Right lobe of liver (tissue), 6 donors: Measurements from ENCODE around the gene ADISSP. TPM values are rescaled to one million over a fixed set of nuclear protein-coding genes. Genes with fewer than 3 reads are reported as not detected.

Experiments used
- ATAC-seq, 4 donors: fragments of 200-7000 bp; cut with Tn5 transposase; one replicate each; pipeline ENCODE4 v1.9.1; 2020; ENCODE audit warnings: mild to moderate bottlenecking in 4 of 4, moderate library complexity in 4 of 4
- DNase-seq, 3 donors: peaks; one replicate each; pipeline ENCODE4 v3.0.0-alpha.2; 2020
- H3K27ac ChIP-seq, 3 donors: fragments of 200-600 bp; one replicate each; pipeline ENCODE4 v1.8.0; 2022
- H3K27me3 ChIP-seq, 2 donors: fragments of 200-600 bp; one replicate each; pipeline ENCODE4 v1.8.0; 2022
- H3K36me3 ChIP-seq, 4 donors: fragments of 200-600 bp; sonication (generic) in 1 of 4; one replicate each; pipeline versions ENCODE4 v1.5.1 to v1.8.0; 2017 to 2022; ENCODE audit warnings: control low read depth in 1 of 4
- H3K4me1 ChIP-seq, 4 donors: fragments of 200-600 bp; sonication (generic) in 1 of 4; one replicate each; pipeline versions ENCODE4 v1.5.1 to v1.8.0; 2017 to 2022; ENCODE audit warnings: control low read depth in 1 of 4
- H3K4me3 ChIP-seq, 3 donors: fragments of 200-600 bp; one replicate each; pipeline ENCODE4 v1.8.0; 2022
- H3K9me3 ChIP-seq, 4 donors: fragments of 200-600 bp; sonication (generic) in 1 of 4; one replicate each; pipeline versions ENCODE4 v1.5.1 to v1.8.0; 2017 to 2022; ENCODE audit warnings: control low read depth in 1 of 4
- CTCF ChIP-seq, 4 donors: fragments of 200-600 bp in 3 of 4; fragments of 450-650 bp in 1 of 4; IDR thresholded peaks; one replicate each; pipeline versions ENCODE4 v1.5.1 to v1.8.0; 2016 to 2022; ENCODE audit warnings: antibody characterized with exemption in 4 of 4, mild to moderate bottlenecking in 2 of 4
- POLR2A ChIP-seq: fragments of 450-650 bp; IDR thresholded peaks from one replicate; pipeline ENCODE4 v1.6.1; 2017; ENCODE audit warnings: antibody characterized with exemption, mild to moderate bottlenecking
- WGBS: methylation state at CpG from one replicate; pipeline ENCODE4 v1.1.6; 2018; ENCODE audit warnings: low coverage, low lambda C conversion rate; ENCODE audit not compliant: insufficient coverage; ENCODE audit errors: missing lambda C conversion rate; 5-methylcytosine and 5-hydroxymethylcytosine counted together
- intact Hi-C, 2 donors: fragments of 100-400 bp; cut with DNase I; formaldehyde crosslinking; loops; one replicate each; pipeline versions ENCODE4 v1.11.2 to v1.14.1; 2022
- total RNA-seq, 6 experiments: library from RNA; depleted of rRNA in 2 of 6; stranded (reverse); fragments of >200 nt in 2 of 6; fragmentation: NEBNext Ultra II Directional in 3 of 6; extraction: Animal tissue kit (Norgen Biotek cat#: 25700) in 3 of 6; gene quantifications; one replicate each; pipeline versions ENCODE4 v1.1.0 to v1.2.4, GENCODE V29; 2016 to 2023
- donor health status: DM: no; HTN: yes; CAD: no.
- donor health status: DM: no; HTN: no; CAD: no.
- donor health status: DM: no; HTN: no; CAD: no.
- donor health status: DM: no; HTN: yes; CAD: no.
- donor health status: DM: no; HTN: yes; CAD: no.

ADISSP gene
- total RNA-seq, 6 experiments from 2014 or later = 9.6 to 11.7 (median 9.9) TPM

GRCh38 chr20:3759316-3759823 is 8.2 kb downstream of the ADISSP start:
- ATAC-seq = no peak
- H3K4me1 ChIP-seq = no peaks in the 10 kb centered on the region
- no peaks in the 10 kb centered on the region for H3K9me3 ChIP-seq
- no peaks in the 10 kb centered on the region for H3K27me3 ChIP-seq
- DNase-seq = no peak
- H3K27ac ChIP-seq = no peak overlapping the region
- H3K4me3 ChIP-seq = no peak overlapping the region
- intact Hi-C loops = no loop called here
- H3K36me3 ChIP-seq = no peaks in the 10 kb centered on the region
- TF ChIP-seq CTCF (IDR thresholded peaks at IDR 0.05) (no peak), POLR2A (no peak)
- WGBS = 93% methylated on average over 3 of the region's 11 CpGs

- DNase-seq (no peak), ATAC-seq (no peak)
- Histone ChIP-seq H3K27ac (no peak overlapping the region), H3K27me3 (no peaks in the 10 kb centered on the region), H3K36me3 (no peaks in the 10 kb centered on the region), H3K4me3 (no peak overlapping the region), H3K4me1 (no peaks in the 10 kb centered on the region), H3K9me3 (no peaks in the 10 kb centered on the region)
- intact Hi-C loops = no loop called here
- no CpG with 5 or more reads among the region's 11 CpGs for WGBS
- TF ChIP-seq CTCF (IDR thresholded peaks at IDR 0.05) (no peak), POLR2A (no peak)
Observed at GRCh38 chr20:3758566-3758965, 9.0 kb downstream of the ADISSP start.

- no peak for DNase-seq
- intact Hi-C loops = no loop called here
Observed at GRCh38 chr20:3757268-3757667, 10.3 kb downstream of the ADISSP start.

GRCh38 chr20:3755814-3756480 is 11.6 kb downstream of the ADISSP start:
- 100% methylated on average over 1 of the region's 5 CpGs for WGBS
- Histone ChIP-seq H3K9me3 (no peaks in the 10 kb centered on the region), H3K36me3 (no peaks in the 10 kb centered on the region), H3K27me3 (peaks cover 0 to under 1% of the 10 kb centered on the region in 2 donors), H3K4me3 (no peak overlapping the region), H3K4me1 (peaks cover 0 to 17% (median 0%) of the 10 kb centered on the region in 4 donors), H3K27ac (no peak overlapping the region)
- no peak for DNase-seq
- TF ChIP-seq CTCF (IDR thresholded peaks at IDR 0.05) (no peak), POLR2A (no peak)
- intact Hi-C loops = no loop called here
- peak in 3 of 4 donors; percentile 10 to 48 (median 24) for ATAC-seq

More at GRCh38 chr20:3757268-3757667, 10.3 kb downstream of the ADISSP start:
- Histone ChIP-seq H3K36me3 (no peaks in the 10 kb centered on the region), H3K27ac (no peak overlapping the region), H3K4me3 (no peak overlapping the region), H3K27me3 (no peaks in the 10 kb centered on the region), H3K9me3 (no peaks in the 10 kb centered on the region), H3K4me1 (peaks cover 0 to 7% (median 0%) of the 10 kb centered on the region in 4 donors)
- no peak for ATAC-seq
- 83% methylated on average over 2 of the region's 2 CpGs for WGBS
- no peak for TF ChIP-seq CTCF (IDR thresholded peaks at IDR 0.05)
- TF ChIP-seq POLR2A = no peak
